SIG-M5 treated with dmso at 0.1 percent for 504 hours (cell line): ENCODE results near the gene PRAMEF11.
"Not testable (repeated sequence)": the region's sequence is repeated elsewhere in the genome, so short reads cannot be mapped to it uniquely, and the experiment has no call there.

Source experiments
- DNase-seq: peaks from one replicate; lab custom pipeline; 2025; ENCODE audit not compliant: unreplicated experiment; lab: John Stamatoyannopoulos, UW

PRAMEF11 gene

GRCh38 chr1:12831310-12831709, at the start of gene PRAMEF11:
TSS of gene PRAMEF11 (minus strand) at chr1:12831410. CDS start at chr1:12828789, 2,621 bp downstream.
- DNase-seq: not testable (repeated sequence)

DNA sequence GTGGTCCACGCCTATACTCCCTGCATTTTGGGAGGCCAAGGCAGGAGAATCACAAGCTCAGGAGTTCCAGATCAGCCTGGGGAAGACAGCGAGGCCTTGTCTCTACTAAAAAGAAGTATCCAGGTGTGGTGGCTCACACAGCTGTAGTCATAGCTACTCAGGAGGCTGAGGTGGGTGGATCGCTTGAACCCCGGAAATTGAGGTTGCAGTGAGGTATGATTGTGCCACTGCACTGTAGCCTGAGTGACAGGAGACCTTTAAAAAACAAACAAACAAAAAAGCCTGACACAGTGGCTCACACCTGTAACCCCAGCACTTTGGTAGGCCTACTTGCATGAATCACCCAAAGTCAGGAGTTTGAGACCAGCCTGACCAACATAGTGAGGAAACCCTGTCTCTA, 47.2 kb upstream of the PRAMEF11 start:
- DNase-seq: not testable (repeated sequence)

GRCh38 chr1:12863131-12863880, 32.1 kb upstream of the PRAMEF11 start:
- not testable (repeated sequence) for DNase-seq

DNA sequence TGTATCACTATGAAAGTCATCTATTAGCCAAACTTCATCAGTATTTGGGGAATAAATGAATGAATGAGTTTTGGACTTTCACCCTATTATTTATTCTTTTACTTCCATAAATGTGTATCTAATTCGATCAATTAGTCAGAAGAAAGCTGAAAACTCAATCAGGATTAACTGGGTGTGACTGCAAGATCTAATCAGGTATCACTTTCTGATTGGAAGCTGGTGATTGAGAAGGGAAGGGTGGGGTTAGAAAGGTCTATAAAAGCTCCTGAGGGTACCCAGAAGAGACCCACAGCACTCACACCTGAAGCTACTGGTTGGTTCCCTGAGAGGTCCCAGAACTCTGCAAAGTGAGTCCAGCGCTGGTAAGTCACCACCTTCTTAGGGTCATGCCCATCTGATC, 25.6 kb upstream of the PRAMEF11 start, which contains the start of gene PRAMEF2:
PRAMEF2 (plus strand) TSS at position 301 of the 400 bp plus-strand sequence. CDS start 1,924 bp downstream, outside the sequence.
- DNase-seq: not testable (repeated sequence)

DNA sequence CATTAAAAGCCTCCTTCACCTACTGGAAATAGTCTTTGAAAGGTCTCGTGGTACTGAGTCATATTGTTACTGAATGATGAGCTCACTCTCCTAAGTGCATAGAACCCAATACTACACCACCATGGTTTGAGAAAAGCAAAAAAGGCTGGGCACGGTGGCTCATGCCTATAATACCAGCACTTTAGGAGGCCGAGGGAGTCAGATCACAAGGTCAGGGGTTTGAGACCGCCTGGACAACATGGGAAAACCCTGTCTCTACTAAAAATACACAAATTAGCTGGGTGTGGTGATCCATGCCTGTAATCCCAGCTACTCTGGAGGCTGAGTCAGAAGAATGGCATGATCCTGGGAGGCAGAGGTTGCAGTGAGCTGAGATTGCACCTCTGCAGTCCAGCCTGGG, 20.6 kb upstream of the PRAMEF11 start:
- no peak for DNase-seq

DNA sequence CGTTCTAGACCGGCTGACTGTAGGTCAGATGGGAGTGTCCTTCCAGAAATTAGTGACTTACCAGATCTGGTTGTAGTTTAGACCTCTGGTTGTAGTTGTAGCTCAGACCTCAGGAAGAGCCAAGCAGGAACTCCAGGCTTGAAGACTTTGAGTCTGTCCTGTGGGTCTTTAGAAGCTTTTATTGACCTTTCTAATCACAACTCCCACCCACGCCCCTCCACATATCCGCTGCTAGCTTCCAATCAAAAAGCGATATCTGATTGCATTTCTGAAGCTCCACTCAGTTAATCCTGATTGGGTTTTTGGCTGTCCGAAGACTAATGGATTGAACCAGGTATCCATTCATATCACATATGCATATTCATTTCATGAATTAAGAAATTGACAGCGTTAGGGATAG, 17.4 kb upstream of the PRAMEF11 start, which contains the start of gene HNRNPCL1:
HNRNPCL1 (minus strand) TSS at position 101 of the 400 bp plus-strand sequence. CDS start 431 bp downstream, outside the sequence.
- not testable (repeated sequence) for DNase-seq

DNA sequence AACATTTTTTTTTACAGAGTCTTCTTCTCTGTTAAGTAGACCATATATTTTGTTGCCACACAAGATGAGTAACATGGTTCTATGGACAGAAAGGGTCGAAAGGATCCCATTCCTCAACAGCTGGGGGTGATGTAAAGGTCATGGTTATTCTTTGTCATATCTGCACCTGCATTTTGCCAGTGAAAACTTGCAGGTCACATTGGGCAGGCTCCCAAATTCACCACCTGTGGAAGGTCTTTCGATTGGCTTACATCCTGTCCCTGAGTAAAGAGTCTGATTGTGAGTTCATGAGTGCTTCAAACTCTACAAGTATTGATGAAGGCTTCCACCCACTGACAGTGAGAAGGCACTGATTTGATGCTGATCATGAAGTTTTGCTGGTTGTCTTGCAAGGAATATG, 2.0 kb upstream of the PRAMEF11 start:
- DNase-seq: not testable (repeated sequence)

- DNase-seq: not testable (repeated sequence)
Measured at GRCh38 chr1:12819061-12819460, 12.1 kb downstream of the PRAMEF11 start.

- no peak for DNase-seq
Measured at GRCh38 chr1:12811409-12811784, 19.8 kb downstream of the PRAMEF11 start.

- DNase-seq: no peak
Measured at GRCh38 chr1:12810691-12811408, 20.4 kb downstream of the PRAMEF11 start.

- no peak for DNase-seq
Measured at GRCh38 chr1:12809933-12810332, 21.3 kb downstream of the PRAMEF11 start.

GRCh38 chr1:12799730-12800129, 31.5 kb downstream of the PRAMEF11 start:
- no peak for DNase-seq

- DNase-seq: no peak
Measured at GRCh38 chr1:12798911-12799310, 32.3 kb downstream of the PRAMEF11 start.

GRCh38 chr1:12791097-12791496, 40.1 kb downstream of the PRAMEF11 start, which contains the start of gene PRAMEF1:
TSS of gene PRAMEF1 (plus strand) at chr1:12791397. CDS start at chr1:12793228, 1,831 bp downstream.
- not testable (repeated sequence) for DNase-seq

GRCh38 chr1:12784729-12785128, 46.5 kb downstream of the PRAMEF11 start:
- not testable (repeated sequence) for DNase-seq

DNA sequence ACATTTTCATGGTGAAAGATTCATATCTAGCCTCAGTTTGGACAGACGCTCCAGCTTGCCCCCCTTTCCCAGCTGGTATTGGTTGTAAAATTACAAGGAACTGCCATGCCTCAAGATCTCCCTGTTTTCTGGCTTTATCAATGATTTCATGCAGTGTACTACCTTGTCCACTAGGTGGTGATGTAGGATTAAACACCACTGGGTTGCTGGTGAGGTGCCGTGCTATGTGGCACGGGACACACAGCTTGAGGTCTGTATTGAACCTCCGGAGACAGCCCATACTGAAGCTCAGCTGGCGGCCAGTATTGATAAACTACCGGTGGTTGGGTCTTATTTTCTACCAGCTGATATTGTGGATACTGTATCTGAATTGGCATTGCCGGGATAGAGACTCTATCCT, 47.4 kb downstream of the PRAMEF11 start:
- not testable (repeated sequence) for DNase-seq

DNA sequence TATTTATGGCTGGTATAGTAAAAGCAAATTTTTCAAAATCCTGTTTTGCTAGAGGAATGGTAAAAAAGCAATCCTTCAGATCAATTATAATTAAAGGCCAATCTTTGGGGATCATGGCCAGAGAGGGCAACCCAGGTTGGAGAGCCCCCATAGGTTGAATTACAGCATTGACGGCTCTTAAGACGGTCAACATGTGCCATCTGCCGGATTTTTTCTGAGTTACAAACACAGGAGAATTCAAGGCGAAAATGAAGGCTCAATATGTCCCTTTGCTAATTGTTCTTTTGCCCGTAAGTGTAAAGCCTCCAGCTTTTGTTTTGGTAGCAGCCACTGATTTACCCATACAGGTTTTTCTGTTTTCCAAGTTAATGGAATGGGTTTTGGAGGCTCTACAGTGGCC, 49.7 kb downstream of the PRAMEF11 start:
- DNase-seq: not testable (repeated sequence)

DNA sequence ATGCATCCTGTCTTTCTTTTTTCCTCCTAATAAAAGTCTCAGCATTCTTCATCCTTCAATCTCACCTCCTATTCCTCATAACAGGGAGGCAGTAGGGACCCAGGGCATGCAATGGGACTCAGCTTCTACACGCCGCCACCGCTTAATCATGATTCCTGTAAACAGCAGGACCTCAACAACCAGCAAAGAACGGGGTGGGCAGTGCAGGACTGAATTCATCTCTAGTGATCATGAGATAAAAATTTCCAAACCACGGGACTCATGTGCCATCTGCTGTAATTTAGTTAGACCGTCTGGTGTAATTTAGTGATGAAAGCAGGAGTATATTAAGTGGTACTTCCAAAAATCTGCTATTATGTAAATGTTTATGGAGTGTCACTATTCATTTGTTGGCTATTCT, 52.3 kb downstream of the PRAMEF11 start:
- DNase-seq: no peak

DNA sequence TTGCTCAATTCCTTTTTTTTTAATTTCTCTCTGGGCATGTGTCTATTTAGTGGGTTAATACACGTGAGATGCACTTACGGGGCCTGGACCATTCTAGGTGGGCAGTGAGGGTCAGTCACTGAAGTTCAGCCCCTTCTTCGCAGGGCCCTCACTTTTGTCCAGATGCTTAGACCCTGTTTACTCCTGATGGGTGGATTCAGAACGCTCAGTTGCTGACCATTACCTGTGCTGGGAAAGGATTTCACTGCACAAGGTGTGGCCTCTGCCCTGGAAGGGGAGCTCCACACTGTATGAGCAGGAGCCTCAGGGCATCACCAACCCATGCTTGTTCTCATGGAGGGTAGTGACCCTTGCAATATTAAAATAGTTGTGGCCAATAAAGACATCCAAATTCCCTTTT, 53.1 kb downstream of the PRAMEF11 start:
- DNase-seq: no peak

- DNase-seq: no peak
Measured at GRCh38 chr1:12776801-12777557, 54.2 kb downstream of the PRAMEF11 start.

DNA sequence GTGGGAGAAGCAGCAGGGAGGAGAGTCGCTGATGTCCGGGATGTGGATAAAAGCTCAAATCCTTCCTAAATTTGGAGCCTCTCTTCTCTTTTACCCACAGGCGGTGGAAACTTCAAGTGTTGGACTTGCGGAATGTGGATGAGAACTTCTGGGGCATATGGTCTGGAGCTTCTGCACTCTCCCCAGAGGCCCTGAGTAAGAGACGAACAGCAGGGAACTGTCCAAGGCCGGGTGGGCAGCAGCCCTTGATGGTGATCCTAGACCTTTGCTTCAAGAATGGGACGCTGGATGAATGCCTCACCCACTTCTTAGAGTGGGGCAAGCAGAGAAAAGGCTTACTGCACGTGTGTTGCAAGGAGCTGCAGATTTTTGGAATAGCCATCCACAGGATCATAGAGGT, 55.8 kb downstream of the PRAMEF11 start:
- DNase-seq: no peak
